Liver (tissue), 3 donors: Measurements from ENCODE around the gene CDH23.

Experiments used
- RAD21 ChIP-seq, 2 donors: IDR thresholded peaks; 2 replicates each; pipeline ENCODE4 v1.6.1; 2016; ENCODE audit warnings: antibody characterized with exemption in 2 of 2, mild to moderate bottlenecking in 2 of 2
- TF ChIP-seq, protein P1 (sequence below): fragments of 150-350 bp; IDR thresholded peaks from 2 replicates; pipeline ENCODE4 v1.5.1; 2017; ENCODE audit warnings: improper control_type of control experiment, low read depth, low read length; ENCODE audit not compliant: missing input control
- TF ChIP-seq, protein P2 (sequence below): IDR thresholded peaks from 2 replicates; pipeline ENCODE4 v1.6.1; 2016; ENCODE audit warnings: antibody characterized with exemption, mild to moderate bottlenecking
- donor health status: healthy.
- donor health status: healthy.

DNA sequence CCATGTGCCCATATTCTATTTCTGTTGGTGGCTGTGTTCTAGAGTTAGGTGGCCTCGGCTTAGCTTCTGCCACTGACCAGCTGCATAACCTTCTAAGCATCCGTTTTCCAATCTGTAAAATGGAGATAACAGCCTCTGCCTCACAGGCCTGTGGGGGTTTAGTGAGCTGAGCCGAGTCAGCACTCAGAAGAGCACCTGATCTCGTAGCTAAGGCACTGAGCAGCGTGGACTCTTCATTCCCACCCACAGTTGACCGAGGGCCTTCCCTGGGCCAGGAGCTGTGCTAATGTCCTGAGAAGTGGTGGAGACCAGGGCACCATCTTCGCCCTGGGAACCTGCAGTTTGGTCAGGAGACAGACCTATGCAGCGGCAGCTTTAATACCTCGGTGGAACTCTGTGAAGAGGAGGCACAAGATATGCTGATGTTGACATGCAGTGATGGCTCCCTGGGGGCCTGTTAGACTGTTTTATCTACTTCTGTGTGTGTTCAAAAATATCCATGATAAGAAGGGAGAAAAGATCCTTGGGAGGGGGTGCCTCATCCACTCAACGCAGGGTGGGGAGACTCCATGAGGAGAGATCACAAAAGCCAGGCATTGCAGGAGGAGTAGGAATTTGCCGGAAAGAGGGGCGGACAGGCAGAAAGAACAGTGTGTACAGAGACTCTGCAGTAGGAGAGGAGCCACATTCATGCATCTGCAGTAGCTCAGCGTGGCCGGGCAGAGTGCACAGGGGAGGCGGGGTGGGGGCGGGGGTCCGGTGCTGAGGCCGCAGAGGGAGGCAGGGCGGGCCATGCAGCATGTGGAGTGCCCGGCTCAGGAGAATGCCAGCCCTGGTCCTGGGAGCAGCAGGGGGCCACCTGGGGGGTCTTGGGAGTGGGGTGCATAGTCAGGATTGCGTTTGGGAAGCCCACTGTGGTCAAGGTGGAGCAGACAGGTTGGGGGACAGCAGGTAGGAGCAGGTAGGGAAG lies 186.1 kb downstream of the CDH23 start:
- TF ChIP-seq, protein P1, sequence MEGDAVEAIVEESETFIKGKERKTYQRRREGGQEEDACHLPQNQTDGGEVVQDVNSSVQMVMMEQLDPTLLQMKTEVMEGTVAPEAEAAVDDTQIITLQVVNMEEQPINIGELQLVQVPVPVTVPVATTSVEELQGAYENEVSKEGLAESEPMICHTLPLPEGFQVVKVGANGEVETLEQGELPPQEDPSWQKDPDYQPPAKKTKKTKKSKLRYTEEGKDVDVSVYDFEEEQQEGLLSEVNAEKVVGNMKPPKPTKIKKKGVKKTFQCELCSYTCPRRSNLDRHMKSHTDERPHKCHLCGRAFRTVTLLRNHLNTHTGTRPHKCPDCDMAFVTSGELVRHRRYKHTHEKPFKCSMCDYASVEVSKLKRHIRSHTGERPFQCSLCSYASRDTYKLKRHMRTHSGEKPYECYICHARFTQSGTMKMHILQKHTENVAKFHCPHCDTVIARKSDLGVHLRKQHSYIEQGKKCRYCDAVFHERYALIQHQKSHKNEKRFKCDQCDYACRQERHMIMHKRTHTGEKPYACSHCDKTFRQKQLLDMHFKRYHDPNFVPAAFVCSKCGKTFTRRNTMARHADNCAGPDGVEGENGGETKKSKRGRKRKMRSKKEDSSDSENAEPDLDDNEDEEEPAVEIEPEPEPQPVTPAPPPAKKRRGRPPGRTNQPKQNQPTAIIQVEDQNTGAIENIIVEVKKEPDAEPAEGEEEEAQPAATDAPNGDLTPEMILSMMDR, result no peak
- TF ChIP-seq RAD21 (IDR thresholded peaks at IDR 0.05), result no peak
- TF ChIP-seq, protein P2, sequence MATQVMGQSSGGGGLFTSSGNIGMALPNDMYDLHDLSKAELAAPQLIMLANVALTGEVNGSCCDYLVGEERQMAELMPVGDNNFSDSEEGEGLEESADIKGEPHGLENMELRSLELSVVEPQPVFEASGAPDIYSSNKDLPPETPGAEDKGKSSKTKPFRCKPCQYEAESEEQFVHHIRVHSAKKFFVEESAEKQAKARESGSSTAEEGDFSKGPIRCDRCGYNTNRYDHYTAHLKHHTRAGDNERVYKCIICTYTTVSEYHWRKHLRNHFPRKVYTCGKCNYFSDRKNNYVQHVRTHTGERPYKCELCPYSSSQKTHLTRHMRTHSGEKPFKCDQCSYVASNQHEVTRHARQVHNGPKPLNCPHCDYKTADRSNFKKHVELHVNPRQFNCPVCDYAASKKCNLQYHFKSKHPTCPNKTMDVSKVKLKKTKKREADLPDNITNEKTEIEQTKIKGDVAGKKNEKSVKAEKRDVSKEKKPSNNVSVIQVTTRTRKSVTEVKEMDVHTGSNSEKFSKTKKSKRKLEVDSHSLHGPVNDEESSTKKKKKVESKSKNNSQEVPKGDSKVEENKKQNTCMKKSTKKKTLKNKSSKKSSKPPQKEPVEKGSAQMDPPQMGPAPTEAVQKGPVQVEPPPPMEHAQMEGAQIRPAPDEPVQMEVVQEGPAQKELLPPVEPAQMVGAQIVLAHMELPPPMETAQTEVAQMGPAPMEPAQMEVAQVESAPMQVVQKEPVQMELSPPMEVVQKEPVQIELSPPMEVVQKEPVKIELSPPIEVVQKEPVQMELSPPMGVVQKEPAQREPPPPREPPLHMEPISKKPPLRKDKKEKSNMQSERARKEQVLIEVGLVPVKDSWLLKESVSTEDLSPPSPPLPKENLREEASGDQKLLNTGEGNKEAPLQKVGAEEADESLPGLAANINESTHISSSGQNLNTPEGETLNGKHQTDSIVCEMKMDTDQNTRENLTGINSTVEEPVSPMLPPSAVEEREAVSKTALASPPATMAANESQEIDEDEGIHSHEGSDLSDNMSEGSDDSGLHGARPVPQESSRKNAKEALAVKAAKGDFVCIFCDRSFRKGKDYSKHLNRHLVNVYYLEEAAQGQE, result no peak
